Motor neuron (in vitro differentiated cells): Measurements from ENCODE around the gene MRRF. TPM values are rescaled to one million over a fixed set of nuclear protein-coding genes. Genes with fewer than 3 reads are reported as not detected.
A peak's percentile ranks its signal among the peaks of the same experiment; 100 is the strongest.

ENCODE experiments used
- ATAC-seq, 8 experiments: fragments of 200-7000 bp; cut with Tn5 transposase; replicated peaks in 6 of 8; 2 replicates each; pipeline ENCODE4 v1.8.0; 2021; ENCODE audit warnings: mild to moderate bottlenecking in 8 of 8, moderate library complexity in 8 of 8
- H3K27ac ChIP-seq, 2 donors: fragments of 250-450 bp; sonication (Bioruptor Pico); 2 replicates each; pipeline ENCODE4 v1.9.0; 2021; ENCODE audit warnings: antibody characterized with exemption in 2 of 2, mild to moderate bottlenecking in 2 of 2, moderate library complexity in 1 of 2
- H3K4me1 ChIP-seq, 2 donors: fragments of 250-450 bp; sonication (Bioruptor Pico); replicated peaks in 1 of 2; 2 replicates each; pipeline ENCODE4 v1.6.1; 2021; ENCODE audit warnings: antibody characterized with exemption in 2 of 2, mild to moderate bottlenecking in 2 of 2, moderate library complexity in 1 of 2
- H3K4me3 ChIP-seq, 5 donors: fragments of 250-450 bp; sonication (Bioruptor Pico); 2 replicates each; pipeline ENCODE4 v1.9.0; 2021; ENCODE audit warnings: antibody characterized with exemption in 5 of 5, mild to moderate bottlenecking in 5 of 5, moderate library complexity in 4 of 5
- WGBS, 10 experiments: fragments of 450-650 bp; shearing (Covaris generic); methylation state at CpG; one replicate each; pipeline ENCODE4 v1.0.0; 2022; 5-methylcytosine and 5-hydroxymethylcytosine counted together
- in situ Hi-C, 9 experiments: fragments of 400-800 bp; cut with MboI; loops; one replicate each; pipeline ENCODE4 v1.15.0; 2021; ENCODE audit warnings: low sequenced_read_pairs in 9 of 9, low pct_unique_long_range_greater_than_20kb in 2 of 9; ENCODE audit not compliant: unreplicated experiment in 9 of 9
- total RNA-seq, 8 experiments: library from RNA; unstranded; fragments of 300-600 nt; gene quantifications; 2 replicates each; pipeline versions ENCODE4 v1.2.3 to v1.2.4, GENCODE V29; 2022

The MRRF gene, protein sequence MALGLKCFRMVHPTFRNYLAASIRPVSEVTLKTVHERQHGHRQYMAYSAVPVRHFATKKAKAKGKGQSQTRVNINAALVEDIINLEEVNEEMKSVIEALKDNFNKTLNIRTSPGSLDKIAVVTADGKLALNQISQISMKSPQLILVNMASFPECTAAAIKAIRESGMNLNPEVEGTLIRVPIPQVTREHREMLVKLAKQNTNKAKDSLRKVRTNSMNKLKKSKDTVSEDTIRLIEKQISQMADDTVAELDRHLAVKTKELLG
- 10 to 100 TPM; 23.1 to 81.6 (median 31.1) TPM for total RNA-seq

DNA sequence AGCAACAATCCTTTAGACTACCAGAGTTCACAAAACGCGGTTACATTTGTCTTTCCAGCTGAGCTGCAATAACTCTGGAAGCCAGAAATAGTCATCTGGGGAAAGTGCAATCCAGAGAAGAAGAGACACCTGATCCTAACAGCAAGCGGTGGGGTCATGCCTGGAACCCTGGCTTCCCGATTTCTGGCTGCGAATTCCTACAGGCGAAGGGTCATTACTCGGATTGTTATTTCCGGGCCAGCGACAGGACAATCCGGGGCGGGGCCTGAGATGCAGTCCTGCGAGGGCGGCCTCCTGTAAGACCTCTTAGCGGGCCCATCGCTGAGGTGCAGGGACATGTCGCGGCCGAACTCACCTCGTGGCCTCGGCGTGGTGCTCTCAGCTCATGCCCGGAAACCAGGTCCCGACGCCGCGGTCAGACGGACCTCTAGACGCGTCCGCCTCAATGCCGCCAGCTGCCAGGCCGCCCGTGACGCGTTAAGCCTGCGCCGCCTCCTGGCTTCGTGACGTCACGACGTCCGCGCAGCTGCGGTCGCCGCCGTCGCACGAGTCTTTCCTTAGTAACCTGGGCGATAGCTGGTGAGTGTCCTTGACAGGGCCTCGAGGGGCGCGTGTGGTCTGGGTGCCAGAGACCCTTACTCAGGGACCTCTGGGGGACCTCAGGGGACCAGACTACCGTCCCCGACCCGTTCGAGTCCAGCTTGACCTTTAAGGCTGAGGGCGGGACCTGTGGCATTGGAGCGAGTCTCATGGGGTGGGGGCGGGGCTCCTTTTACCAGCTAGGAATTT lies at the start of gene MRRF, which contains the start of gene RBM18:
Gene MRRF (plus strand): TSS at position 523 of the 789 bp plus-strand sequence. CDS start 6,010 bp downstream, outside the sequence.
Gene RBM18 (minus strand): TSS at position 481 of the 789 bp plus-strand sequence. CDS start 3,348 bp downstream, outside the sequence.
- in situ Hi-C loops: no loop called here
- H3K4me1 ChIP-seq: peaks cover 11 to 13% of the 10 kb centered on the region in 2 donors
- WGBS, 10 experiments: 0 to 8% (median 0%) methylated on average over 1 to 27 of the region's 60 CpGs; no CpG with 5 or more reads in 3 of the 10 experiments
- peak within 1 kb of the TSS; percentile 53 to 97 (median 74) for H3K4me3 ChIP-seq
- ATAC-seq: peak; percentile 83 to 97 (median 94)
- peak within 1 kb of the TSS; percentile 91 to 97 for H3K27ac ChIP-seq

GRCh38 chr9:122215663-122216062 lies 49.0 kb upstream of the MRRF start:
- H3K4me3 ChIP-seq: no peak overlapping the region
- in situ Hi-C loops: no loop called here
- ATAC-seq: no peak
- H3K27ac ChIP-seq: no peak overlapping the region
- 60% methylated on average over 1 of the region's 1 CpG; no CpG with 5 or more reads in 9 of the 10 experiments for WGBS, 10 experiments
- peaks cover 0 to 11% of the 10 kb centered on the region in 2 donors for H3K4me1 ChIP-seq

GRCh38 chr9:122216138-122216797 lies 48.4 kb upstream of the MRRF start:
- Histone ChIP-seq H3K4me3 (no peak overlapping the region), H3K4me1 (peaks cover 0 to 11% of the 10 kb centered on the region in 2 donors), H3K27ac (no peak overlapping the region)
- WGBS, 10 experiments: 20 to 75% (median 60%) methylated on average over 1 to 3 of the region's 4 CpGs; no CpG with 5 or more reads in 3 of the 10 experiments
- no peak for ATAC-seq
- in situ Hi-C loops: no loop called here

DNA sequence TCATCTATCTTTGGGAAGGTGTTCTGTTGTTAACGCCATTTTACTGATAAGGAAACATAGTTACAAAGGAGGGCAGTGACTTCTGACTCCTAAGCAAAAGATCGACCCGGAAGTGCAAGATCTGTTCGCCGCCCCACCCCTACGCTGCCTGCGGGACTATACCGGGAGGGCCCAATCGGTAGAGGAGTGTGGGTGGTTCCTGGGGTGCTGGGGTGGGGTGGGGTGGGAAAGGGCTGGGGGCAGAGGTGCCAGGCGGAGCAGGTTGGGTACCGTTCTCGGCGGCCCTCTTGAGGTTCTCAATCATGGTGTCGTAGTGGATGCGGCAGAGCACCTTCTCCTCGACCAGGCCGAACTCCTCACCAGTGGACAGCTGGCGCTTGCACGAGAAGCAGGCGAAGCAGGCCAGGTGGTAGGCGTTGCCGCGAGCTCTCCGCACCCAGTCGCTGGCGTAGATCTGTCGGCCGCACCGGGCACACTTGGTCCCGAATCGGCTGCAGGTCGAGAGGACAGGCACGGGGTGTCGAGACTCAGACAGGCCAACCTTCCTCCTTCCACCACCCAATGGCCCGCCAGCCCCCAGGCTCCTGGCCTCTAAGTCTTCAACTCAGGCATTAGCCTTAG lies 47.8 kb upstream of the MRRF start:
- Histone ChIP-seq H3K27ac (no peak overlapping the region), H3K4me1 (peaks cover 0 to 11% of the 10 kb centered on the region in 2 donors), H3K4me3 (no peak overlapping the region)
- WGBS, 10 experiments: 0 to 100% (median 14%) methylated on average over 1 to 11 of the region's 35 CpGs; no CpG with 5 or more reads in 6 of the 10 experiments
- no peak for ATAC-seq
- in situ Hi-C loops: no loop called here

GRCh38 chr9:122217640-122218039 lies 47.0 kb upstream of the MRRF start:
- WGBS, 10 experiments: 28 to 88% (median 38%) methylated on average over 2 to 4 of the region's 4 CpGs; no CpG with 5 or more reads in 2 of the 10 experiments
- no peak overlapping the region for H3K27ac ChIP-seq
- in situ Hi-C loops: no loop called here
- no peak overlapping the region for H3K4me3 ChIP-seq
- no peak for ATAC-seq
- H3K4me1 ChIP-seq: peaks cover 0 to 11% of the 10 kb centered on the region in 2 donors

GRCh38 chr9:122218071-122218934 lies 46.4 kb upstream of the MRRF start:
- Histone ChIP-seq H3K27ac (no peak overlapping the region), H3K4me3 (no peak overlapping the region), H3K4me1 (peaks cover 0 to 11% of the 10 kb centered on the region in 2 donors)
- ATAC-seq: no peak
- in situ Hi-C loops: no loop called here
- 10 to 93% (median 39%) methylated on average over 1 to 5 of the region's 11 CpGs; no CpG with 5 or more reads in 1 of the 10 experiments for WGBS, 10 experiments

DNA sequence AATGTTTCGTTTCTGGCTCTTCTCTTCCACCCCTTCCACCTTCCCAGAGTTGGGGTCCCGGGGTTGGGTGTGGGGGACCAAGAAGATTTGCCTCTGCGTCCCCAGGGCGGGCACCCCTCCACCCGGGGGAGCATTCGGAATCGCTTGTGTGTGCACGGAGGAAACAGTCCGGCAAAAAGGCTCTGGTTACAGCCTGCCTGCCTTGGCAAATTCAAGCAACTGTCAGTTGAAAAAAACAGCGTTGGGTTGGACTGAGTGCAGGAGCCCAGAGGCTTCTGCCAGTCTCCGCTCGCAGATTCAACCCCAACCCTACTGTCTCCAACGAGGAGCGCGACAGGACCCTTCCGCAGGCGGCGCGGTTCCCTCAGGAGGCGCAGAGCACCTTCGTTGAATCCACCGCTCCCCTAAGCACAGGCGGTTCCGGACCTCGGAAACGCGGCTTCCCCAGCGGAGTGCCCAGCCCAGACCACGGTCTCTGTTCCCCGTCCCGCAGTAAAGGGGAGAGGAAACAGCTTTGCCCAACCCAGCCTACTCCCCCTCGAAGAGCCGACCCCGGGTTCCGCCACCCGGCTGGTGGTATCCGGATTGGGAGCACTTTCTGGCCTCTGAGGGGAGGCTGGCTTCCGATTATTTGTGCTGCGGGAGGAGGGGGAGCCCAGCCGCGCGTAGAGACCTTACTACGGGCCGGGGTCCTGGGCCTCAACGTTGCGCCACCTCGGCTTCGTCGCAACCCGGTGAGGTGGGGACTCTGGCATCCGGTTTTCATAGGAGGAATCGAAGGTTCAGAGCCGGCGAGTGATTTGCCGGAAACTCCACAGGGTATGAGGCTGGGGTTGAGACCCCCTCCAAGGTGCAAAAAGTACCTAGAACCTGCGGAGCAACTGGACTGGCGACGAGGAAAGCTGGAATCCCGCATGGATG lies 45.5 kb upstream of the MRRF start:
- Histone ChIP-seq H3K4me3 (no peak overlapping the region), H3K4me1 (peaks cover 0 to 11% of the 10 kb centered on the region in 2 donors), H3K27ac (no peak overlapping the region)
- in situ Hi-C loops: no loop called here
- ATAC-seq: peak in 5 of 8 experiments; percentile 8 to 30 (median 20)
- 0 to 92% (median 11%) methylated on average over 3 to 29 of the region's 59 CpGs; no CpG with 5 or more reads in 4 of the 10 experiments for WGBS, 10 experiments

GRCh38 chr9:122219856-122220672 lies 44.6 kb upstream of the MRRF start:
- peak in 6 of 8 experiments; percentile 14 to 40 (median 27) for ATAC-seq
- in situ Hi-C loops: no loop called here
- Histone ChIP-seq H3K4me1 (peaks cover 0 to 11% of the 10 kb centered on the region in 2 donors), H3K4me3 (no peak overlapping the region), H3K27ac (no peak overlapping the region)
- WGBS, 10 experiments: 0 to 13% (median 0%) methylated on average over 2 to 19 of the region's 57 CpGs; no CpG with 5 or more reads in 3 of the 10 experiments

- in situ Hi-C loops: no loop called here
- Histone ChIP-seq H3K4me1 (peaks cover 0 to 11% of the 10 kb centered on the region in 2 donors), H3K4me3 (no peak overlapping the region), H3K27ac (no peak overlapping the region)
- WGBS, 10 experiments: 0 to 56% (median 11%) methylated on average over 1 to 9 of the region's 18 CpGs; no CpG with 5 or more reads in 2 of the 10 experiments
- ATAC-seq: no peak
Observed at GRCh38 chr9:122220673-122221182, 44.0 kb upstream of the MRRF start.

DNA sequence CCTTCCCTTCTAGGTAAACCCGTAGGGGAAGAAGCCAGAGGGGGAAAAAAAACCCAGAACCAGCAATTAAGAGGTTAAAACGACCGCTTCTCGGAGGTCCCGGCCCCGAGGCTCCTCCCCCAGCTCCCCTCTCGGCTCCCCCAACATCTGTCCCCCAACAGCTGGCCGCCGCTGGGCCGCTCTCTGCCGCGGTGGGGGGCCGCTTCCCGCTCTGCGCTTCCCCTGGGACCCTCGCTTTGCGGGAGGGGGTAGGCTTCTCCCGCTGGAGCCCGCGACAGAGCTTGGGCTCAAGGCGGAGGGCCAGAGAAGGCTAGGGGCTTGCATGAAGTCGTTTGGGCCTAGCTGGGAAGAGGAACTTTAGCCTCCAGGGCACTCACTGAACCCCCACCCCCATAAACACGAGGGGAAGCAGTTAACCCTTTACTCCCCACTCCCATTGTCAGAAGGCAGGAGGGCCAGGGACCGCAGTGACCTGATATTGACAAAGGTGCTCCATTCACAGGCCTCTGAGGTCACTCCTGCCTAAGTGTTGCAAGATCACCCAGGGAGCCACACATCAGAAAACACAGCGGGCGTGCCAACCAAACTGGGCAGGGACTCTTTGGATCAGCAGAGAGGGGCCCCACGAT lies 43.4 kb upstream of the MRRF start:
- ATAC-seq: no peak
- in situ Hi-C loops: no loop called here
- Histone ChIP-seq H3K4me1 (peaks cover 0 to 11% of the 10 kb centered on the region in 2 donors), H3K4me3 (no peak overlapping the region), H3K27ac (no peak overlapping the region)
- 0% methylated on average over 1 to 4 of the region's 27 CpGs; no CpG with 5 or more reads in 7 of the 10 experiments for WGBS, 10 experiments
